GOT3 (cell line): Measurements from ENCODE around the gene FCRL6.
A peak's percentile ranks its signal among the peaks of the same experiment; 100 is the strongest.

Experiments used
- DNase-seq: peaks from one replicate; lab custom pipeline; 2025; ENCODE audit warnings: mixed read lengths; lab: John Stamatoyannopoulos, UW

The FCRL6 gene

DNA sequence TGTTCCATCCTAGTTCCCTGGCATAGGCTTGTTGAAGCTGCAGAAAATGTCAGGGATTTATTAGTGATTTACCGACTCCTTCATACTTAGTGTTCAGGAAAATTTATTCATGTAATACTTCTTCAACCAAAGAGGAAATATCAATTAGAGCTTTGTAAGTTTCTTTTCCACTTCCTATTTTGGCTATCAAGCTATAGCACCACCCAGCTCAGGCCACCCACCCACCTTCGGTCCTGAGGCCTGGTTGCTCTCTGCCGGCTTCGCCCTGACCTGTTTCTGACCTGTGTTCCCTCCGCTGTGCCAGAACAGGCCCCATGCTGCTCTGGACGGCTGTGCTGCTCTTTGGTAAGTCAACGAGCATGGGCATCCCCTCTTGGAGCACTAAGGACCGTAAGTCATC, at the start of gene FCRL6:
TSS of gene FCRL6 (plus strand) at position 250 of the 400 bp plus-strand sequence. CDS start at position 315, 65 bp downstream.
- no peak for DNase-seq

- DNase-seq = no peak
Observed at GRCh38 chr1:159753386-159753785, 48.8 kb upstream of the FCRL6 start.

GRCh38 chr1:159755451-159756007, 46.6 kb upstream of the FCRL6 start:
- no peak for DNase-seq

- DNase-seq = no peak
Observed at GRCh38 chr1:159756397-159756796, 45.8 kb upstream of the FCRL6 start.

- no peak for DNase-seq
Observed at GRCh38 chr1:159763686-159764085, 38.5 kb upstream of the FCRL6 start.

DNA sequence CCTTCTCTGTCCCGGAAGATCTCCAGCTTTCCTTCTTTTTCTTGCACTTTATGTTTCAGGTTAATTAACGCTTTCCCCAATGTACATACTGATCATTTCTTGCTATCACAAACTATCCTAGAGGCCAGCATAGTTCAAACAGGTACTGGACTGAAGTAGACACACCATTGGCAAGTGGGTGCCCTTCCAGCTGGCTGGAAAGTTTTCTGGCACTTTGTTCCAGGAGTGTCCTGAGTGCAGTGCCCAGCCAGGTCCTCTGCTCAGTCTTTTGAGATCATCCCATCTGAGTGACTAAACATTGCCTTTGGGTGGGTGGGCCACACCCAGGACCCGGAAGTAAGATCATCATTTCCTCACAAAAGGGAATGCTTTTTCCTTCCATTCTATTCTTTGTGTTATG, 36.4 kb upstream of the FCRL6 start:
- no peak for DNase-seq

DNA sequence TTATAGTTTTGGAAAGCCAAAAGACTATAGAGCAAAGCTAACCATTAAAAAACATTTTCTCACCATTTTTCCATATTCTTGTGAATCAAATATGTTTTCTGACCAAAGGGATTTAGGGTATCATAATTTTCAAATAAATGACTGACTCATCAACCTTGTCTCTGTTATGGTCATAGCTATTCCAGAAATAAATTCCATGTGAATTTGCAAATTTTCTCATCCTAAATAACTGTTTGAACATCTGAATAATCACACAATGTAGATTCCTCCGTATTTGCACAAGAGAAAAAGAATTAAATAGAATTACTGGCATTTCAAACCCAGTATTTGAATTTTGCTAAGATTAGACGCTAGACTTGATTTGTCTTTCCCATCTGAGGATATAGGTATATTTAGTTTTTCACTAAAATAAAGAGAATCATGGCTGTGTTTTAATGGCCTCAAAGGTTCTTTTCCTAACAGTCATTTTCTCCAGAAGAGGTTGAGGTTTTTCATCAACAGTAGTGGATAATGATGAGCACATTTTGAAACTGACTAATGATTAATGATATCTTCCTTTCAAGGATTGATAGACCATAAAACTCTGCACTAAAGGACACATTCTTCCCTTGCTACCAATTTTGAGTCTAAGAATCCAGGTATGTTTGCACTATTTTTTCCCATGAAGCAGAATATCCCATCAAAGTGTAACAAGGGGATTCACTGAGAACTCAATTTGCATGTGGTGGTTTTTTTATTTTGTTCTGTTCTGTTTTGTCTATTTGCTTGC, 30.8 kb upstream of the FCRL6 start:
- DNase-seq = no peak

- no peak for DNase-seq
Observed at GRCh38 chr1:159774465-159774864, 27.7 kb upstream of the FCRL6 start.

DNA sequence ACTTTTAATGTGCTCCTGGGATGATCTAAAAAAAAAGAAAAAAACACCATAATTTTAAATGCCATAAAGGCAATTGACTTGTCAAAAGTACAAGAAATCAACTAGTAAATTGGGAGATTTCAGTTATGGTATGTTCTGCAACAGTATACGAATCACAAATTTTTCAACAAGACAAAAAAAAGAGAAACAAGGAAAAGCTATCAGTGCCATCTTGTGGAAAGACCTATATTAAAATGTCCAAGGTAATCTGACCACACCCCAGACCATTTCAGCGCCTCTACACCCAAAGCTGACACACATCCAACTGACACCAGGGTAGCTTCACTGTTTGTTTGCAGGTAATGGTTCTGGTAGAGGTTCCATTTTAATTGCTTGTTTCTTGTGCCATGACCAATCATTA, 26.4 kb upstream of the FCRL6 start:
- DNase-seq = no peak

DNA sequence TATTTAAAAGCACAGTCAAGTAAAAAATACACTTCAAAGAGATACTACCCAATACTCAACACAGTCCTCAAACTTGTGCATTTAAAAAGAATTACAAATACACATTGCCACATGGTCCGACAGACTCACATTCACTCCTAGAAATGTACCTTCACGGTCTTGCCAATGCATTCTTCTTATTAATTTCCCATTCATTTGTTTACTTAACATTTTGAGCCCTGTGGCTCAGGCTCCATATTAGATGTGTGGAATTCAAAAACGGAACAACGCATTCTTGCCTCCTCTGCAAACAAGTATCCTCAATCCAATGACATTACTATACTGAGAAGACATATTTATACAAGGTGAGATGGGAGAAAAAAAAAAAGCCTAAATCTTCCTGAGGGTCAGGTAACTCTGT, 23.9 kb upstream of the FCRL6 start:
- DNase-seq = no peak

GRCh38 chr1:159779403-159779851, 22.7 kb upstream of the FCRL6 start:
- DNase-seq = no peak

DNA sequence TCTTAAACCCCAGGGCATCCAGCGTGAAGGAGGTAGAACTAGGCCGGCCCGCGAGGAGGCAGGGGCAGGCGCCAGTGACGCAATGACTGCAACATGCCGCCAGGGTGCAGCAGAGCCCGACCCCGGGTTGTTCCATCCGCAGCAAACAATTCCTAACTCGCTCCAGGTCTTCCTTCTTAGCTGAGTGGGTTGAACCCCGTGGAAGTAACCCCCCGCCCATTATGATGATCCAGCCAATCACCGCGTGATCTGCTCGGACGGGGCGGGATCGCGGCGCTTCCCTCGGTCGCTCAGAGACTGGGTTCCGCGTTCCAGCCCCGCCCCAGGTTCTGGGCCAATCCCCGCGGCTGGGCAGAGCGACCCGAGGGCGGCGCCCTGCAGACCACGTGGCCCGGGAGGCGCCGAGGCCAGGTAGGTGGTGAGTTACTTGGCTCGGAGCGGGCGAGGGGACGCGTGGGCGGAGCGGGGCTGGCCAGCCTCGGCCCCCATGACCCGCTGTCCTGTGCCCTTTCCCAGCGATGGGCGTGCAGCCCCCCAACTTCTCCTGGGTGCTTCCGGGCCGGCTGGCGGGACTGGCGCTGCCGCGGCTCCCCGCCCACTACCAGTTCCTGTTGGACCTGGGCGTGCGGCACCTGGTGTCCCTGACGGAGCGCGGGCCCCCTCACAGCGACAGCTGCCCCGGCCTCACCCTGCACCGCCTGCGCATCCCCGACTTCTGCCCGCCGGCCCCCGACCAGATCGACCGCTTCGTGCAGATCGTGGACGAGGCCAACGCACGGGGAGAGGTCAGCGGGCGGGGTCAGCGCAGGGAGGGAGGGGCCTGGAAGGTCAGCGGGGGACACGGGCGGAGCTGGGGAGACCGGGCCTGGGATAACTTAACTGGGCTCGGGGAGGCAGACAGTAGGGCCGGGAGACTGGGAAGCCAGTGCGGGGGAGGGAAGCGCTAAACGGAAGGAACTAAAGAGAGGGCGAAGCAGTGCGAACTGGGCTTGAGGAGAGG, 21.3 kb upstream of the FCRL6 start, which contains the start of gene DUSP23:
TSS of gene DUSP23 (plus strand) at position 380 of the 1,000 bp plus-strand sequence. CDS start at position 519, 139 bp downstream.
- DNase-seq = peak; percentile 94

DNA sequence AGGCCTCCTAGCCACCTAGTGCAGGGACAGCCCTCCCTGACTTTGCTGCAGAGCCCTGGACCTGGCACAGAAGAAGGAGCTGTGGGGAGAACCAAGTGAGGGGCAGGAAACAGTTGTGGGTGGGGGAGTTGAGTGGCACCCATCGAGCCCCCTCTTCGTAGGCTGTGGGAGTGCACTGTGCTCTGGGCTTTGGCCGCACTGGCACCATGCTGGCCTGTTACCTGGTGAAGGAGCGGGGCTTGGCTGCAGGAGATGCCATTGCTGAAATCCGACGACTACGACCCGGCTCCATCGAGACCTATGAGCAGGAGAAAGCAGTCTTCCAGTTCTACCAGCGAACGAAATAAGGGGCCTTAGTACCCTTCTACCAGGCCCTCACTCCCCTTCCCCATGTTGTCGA, 20.2 kb upstream of the FCRL6 start:
- no peak for DNase-seq

DNA sequence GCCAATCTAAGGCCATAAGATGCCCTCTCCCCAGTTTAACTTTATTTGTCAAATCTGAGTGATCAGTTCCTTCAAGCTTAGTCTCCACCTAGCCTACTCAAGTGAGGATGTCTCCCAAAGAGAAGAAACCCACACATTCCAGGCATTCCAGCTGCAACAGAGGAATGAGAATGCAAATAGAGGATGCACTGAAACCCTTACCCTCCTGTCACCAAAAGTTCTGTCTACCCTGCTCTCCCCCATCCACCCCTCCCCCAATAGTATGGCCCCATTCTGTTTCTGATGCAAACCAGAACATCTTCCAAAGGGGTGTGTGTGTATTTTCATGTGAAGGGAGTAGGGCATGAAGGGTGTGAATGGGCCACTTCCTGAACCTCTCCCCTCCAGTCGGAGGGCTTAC, 18.4 kb upstream of the FCRL6 start:
- DNase-seq = no peak

DNA sequence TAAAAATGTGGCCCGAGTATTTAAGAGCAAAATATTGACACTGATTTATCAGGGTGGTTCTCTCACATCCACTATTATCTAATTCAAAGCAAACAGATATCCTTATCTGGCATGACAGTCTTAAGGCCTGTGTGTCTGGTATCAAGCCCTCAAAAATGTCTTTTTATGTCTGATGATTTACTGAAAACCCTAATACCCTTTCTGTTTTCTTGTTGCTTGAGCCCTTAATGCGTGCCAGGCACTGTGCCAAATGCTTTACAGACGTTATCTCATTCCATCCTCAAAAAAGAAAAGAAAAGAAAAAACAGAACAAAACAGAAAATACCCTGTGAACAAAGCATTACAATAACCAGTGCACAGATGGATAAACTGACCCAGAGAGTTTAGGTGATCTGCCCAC, 15.7 kb upstream of the FCRL6 start:
- no peak for DNase-seq

DNA sequence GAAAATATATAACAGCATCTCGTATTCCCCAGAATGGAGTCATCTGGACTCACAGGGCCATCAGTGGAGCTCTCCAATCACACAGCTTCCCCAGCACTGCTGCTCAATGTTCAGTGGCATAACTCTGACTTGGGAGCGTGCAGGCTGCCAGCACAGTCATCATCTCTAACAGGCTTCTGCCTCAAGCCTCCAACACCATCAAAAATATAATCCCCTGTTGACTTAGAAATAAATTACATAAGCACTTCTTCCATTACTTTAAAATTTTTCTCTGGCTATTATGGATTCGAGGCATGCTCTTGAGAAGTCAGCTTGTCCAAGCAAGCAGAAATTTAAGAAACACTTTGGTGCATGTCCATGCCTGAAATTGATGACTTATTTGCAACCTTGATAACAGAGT, 15.2 kb upstream of the FCRL6 start:
- no peak for DNase-seq

- DNase-seq = no peak
Observed at GRCh38 chr1:159790237-159790917, 11.8 kb upstream of the FCRL6 start.

- no peak for DNase-seq
Observed at GRCh38 chr1:159791031-159791430, 11.1 kb upstream of the FCRL6 start.

- DNase-seq = no peak
Observed at GRCh38 chr1:159791461-159791860, 10.7 kb upstream of the FCRL6 start.

DNA sequence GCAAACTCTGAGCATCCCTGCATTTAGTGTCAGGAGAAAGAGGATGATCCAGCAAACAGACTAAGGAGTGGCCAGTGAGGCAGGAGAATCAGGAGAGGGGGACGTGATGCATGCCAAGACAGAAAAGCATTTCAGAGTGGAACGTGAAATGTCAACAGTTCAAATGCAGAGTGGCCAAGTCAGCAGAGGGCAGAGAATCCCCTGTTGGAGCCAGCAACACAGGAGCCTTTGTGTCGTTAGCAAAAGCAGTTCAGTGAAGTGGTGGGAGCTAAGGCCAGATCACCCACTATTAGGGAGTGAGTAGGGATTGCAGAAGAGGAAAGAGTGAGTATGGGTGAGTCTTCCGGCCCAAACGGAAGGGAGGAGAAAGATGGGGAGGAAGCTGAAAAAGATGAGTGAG, 6.6 kb upstream of the FCRL6 start:
- DNase-seq = no peak

- DNase-seq = no peak
Observed at GRCh38 chr1:159798893-159799292, 3.3 kb upstream of the FCRL6 start.

- DNase-seq = no peak
Observed at GRCh38 chr1:159799446-159799985, 2.6 kb upstream of the FCRL6 start.
